SK-N-SH treated with all-trans-retinoic acid at 6 μM for 48 hours (cell line): ENCODE data around the gene YAF2.

Experiments used
- CREB5 ChIP-seq: fragments of 250-450 bp; sonication (Bioruptor Pico); IDR thresholded peaks from 2 replicates; pipeline ENCODE4 v1.5.1; 2020; ENCODE audit warnings: low read depth, mild to moderate bottlenecking, moderate library complexity
- ISL1 ChIP-seq: fragments of 250-450 bp; sonication (Bioruptor Pico); IDR thresholded peaks from 2 replicates; pipeline ENCODE4 v2.1.2; 2022; ENCODE audit warnings: mild to moderate bottlenecking, moderate library complexity
- RARB ChIP-seq: fragments of 250-450 bp; sonication (Bioruptor Pico); IDR thresholded peaks from 2 replicates; pipeline ENCODE4 v1.8.0; 2021; ENCODE audit warnings: mild to moderate bottlenecking, moderate library complexity

GRCh38 chr12:42238240-42239140, at the start of gene YAF2:
- TF ChIP-seq RARB (CRISPR knock-in tag) (no peak), ISL1 (CRISPR knock-in tag) (no peak), CREB5 (no peak)
